GM21360 (cell line): ENCODE measurements around the gene OR5T1.

Experiments
- ATAC-seq: cut with Tn5 transposase; IDR thresholded peaks from one replicate; pipeline ENCODE4 v1.9.1; 2021; ENCODE audit warnings: mild to moderate bottlenecking, moderate library complexity; ENCODE audit not compliant: unreplicated experiment

OR5T1 gene

DNA sequence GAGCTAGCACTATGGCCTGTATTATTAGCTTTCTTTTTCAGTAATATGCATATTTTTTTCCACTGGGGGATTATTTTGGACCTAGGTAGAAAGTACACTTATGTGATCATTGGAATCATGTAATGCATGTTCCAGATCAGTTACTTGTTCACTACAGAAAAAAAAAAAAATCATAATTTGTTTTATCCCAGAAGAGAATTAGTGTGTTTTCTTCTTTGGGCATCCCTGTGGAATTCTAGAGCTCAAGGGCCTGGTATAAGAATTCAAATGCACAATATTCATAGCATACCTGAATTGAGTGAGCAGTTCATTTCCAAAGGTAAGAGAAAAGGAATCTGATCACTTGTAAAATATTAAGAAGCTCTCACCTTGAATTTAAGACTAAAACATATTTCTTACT is at the start of gene OR5T1:
Gene OR5T1, plus strand, starts transcription at position 301 of the 400 bp plus-strand sequence. CDS start 1,485 bp downstream, outside the sequence.
- no peak for ATAC-seq

DNA sequence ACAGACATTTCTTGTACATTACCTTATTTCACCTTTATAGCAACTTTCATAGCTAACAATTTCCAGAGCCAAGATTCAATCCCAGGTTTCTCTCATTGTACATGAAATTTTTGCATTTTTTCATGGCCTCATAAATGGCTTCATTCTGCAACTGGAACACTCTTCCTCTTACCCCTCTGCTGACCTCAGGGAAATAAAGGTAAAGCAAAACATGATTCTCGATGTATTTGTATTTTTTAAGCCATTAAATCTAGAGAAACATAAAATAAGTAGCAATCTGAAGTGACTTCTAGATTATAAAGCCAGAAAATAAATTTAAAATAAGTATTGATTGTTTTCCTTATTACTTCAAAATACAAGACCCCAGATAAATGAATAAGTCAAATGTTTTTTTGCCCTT is 39.8 kb upstream of the OR5T1 start, which contains the start of gene OR5T2:
Gene OR5T2, minus strand, starts transcription at position 101 of the 400 bp plus-strand sequence. CDS start 1,193 bp downstream, outside the sequence.
- no peak for ATAC-seq

DNA sequence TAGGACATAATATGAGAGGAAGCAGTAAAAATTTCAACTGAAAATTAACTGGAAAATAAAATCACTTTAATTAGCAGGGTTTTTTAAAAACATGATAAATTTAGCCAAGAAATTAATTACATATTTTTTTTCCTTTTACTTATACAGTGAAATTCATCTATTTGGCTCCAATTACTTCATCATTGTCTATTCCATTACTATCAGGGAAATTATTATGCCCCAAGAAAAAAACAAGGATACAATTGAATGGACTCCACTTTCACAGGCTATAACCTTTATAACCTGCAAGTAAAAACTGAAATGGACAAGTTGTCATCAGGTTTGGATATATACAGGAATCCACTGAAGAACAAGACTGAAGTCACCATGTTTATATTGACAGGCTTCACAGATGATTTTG is 22.0 kb upstream of the OR5T1 start, which contains the start of gene OR5T3:
Gene OR5T3, plus strand, starts transcription at position 301 of the 400 bp plus-strand sequence. Its CDS starts 0 bp downstream, at position 301.
- no peak for ATAC-seq

DNA sequence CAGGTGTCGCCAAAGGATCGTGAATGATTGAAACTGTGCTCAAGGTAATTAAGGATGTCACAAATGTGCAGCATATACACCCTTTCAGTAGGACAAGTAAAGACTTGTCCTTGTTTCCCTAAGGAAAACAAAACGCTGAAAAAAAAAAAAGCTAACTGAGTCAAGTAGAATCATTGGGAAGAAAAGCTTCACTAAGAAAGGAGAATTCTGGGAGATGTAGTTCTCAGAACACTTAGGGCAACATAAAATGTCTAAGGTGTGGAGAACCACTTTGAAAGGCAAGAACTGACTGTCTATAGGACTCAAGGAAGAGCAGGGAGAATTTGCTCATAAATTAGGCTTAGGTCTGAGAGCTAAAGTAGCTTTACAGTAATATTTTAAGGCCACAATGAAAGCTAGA is 2.9 kb upstream of the OR5T1 start:
- ATAC-seq = no peak

DNA sequence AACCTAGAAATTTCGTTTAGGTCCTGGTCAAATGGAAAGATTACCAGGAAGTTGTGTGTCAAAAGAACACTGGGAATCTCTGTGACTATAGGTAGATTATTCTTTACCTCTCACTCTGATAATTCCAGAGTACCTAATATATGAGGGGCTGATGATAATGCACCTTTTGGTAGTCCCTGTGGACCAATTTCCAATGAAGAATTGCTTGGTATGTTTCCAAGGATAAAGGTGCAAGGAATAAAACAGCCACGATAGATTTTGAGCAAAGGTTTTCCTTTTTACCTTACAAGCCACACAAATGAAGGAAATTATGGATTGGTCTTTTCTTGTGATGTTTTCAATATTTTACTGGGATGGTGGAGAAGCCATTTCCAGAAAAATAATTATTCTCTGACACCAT is 18.2 kb downstream of the OR5T1 start, which contains the start of gene OR8H1:
Gene OR8H1, minus strand, starts transcription at position 101 of the 400 bp plus-strand sequence. CDS start 1,192 bp downstream, outside the sequence.
- no peak for ATAC-seq

DNA sequence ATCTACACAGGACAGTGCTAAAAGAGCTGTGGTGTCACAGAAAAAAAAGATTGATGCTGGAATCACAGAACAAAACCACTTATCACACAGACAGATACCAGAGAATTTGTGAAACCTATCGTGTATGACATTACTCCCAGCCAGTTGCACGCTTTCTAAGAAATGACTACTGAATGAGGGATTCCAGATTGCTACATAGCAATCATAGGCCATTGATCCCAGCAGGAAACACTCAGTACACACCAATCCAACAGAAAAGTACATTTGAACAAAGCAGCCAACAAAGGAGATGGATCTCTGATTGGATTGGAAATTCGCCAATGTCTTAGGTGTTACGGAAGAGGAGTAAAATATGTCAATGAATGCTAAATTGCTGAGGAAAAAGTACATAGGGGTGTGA is 22.9 kb downstream of the OR5T1 start:
- no peak for ATAC-seq

DNA sequence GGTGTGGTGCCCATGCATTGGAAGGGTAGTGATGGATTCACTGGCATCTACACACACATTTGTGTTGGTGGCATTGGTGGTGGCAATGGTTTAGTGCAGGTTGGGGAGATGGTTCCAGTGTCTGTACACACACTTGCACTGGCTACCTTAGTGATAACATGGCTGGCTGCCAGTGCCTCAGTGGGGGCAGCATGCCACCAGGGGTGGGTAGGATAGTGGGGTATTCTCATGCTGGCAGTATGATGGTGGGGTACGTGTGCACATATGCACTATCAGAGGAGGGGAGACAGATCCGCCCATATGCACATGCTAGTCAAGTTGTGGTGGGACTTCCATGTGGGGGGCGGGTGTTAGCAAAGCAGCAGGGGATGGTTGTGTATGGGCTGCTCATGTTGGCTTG is 33.9 kb downstream of the OR5T1 start:
- ATAC-seq = no peak

DNA sequence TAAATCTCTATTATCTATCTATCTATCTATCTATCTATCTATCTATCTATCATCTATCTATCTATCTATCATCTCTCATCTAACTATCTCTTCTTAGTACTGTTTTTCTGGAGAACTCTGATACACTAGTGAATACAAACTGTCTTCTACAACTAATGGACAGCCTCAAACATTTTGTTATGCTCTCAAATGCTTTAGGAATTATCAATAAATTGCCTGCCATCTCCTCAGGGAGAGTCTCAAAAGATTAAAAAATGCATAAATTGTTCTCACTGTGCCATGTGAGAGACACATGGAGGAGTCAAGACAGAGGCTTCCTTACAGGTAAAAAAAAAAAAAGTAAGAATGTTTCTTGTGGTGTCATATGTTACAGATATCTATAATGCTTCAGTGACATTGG is 40.9 kb downstream of the OR5T1 start, which contains the start of gene OR8K3:
Gene OR8K3, plus strand, starts transcription at position 301 of the 400 bp plus-strand sequence. CDS start 3,163 bp downstream, outside the sequence.
- no peak for ATAC-seq
